Measurements from ENCODE around the gene UGGT1.
A peak's percentile ranks its signal among the peaks of the same experiment; 100 is the strongest.

UGGT1 gene

GRCh38 chr2:128228894-128229293 lies 137.9 kb downstream of the UGGT1 start:
- DNase-seq = no peak

- DNase-seq = peak; percentile 84
Observed at GRCh38 chr2:128232965-128233789, 142.2 kb downstream of the UGGT1 start.

- no peak for DNase-seq
Observed at GRCh38 chr2:128233790-128234395, 142.9 kb downstream of the UGGT1 start.

GRCh38 chr2:128234613-128235012 lies 143.6 kb downstream of the UGGT1 start:
- no peak for DNase-seq

- DNase-seq = no peak
Observed at GRCh38 chr2:128235581-128235980, 144.6 kb downstream of the UGGT1 start.

GRCh38 chr2:128236491-128237035 lies 145.6 kb downstream of the UGGT1 start:
- no peak for DNase-seq

- DNase-seq = no peak
Observed at GRCh38 chr2:128237081-128237534, 146.1 kb downstream of the UGGT1 start.

- no peak for DNase-seq
Observed at GRCh38 chr2:128237911-128238697, 147.1 kb downstream of the UGGT1 start.

GRCh38 chr2:128241896-128242295 lies 150.9 kb downstream of the UGGT1 start:
- no peak for DNase-seq
